Astrocyte of the cerebellum (primary cell): ENCODE data around the gene ULK4.

ENCODE experiments used
- DNase-seq: peaks from one replicate; pipeline ENCODE4 v3.0.0-alpha.2; 2011; ENCODE audit warnings: low read depth
- H3K4me3 ChIP-seq: 2 replicates; pipeline ENCODE4 v1.5.1; 2011; ENCODE audit warnings: mild to moderate bottlenecking, low read depth, low read length, moderate library complexity
- CTCF ChIP-seq: IDR thresholded peaks from 2 replicates; pipeline ENCODE4 v1.5.1; 2012; ENCODE audit warnings: low read length, low read depth, moderate library complexity, mild to moderate bottlenecking; ENCODE audit errors: missing control alignments
- in situ Hi-C: cut with HindIII; loops from 2 replicates; pipeline ENCODE4 v1.10.0; 2017; ENCODE audit warnings: low sequenced_read_pairs

The ULK4 gene

GRCh38 chr3:41362638-41363559, 599.0 kb downstream of the ULK4 start:
- in situ Hi-C loops, result no loop called here
- no peak overlapping the region for H3K4me3 ChIP-seq
- no peak for DNase-seq
- TF ChIP-seq CTCF, result no peak

- in situ Hi-C loops, result no loop called here
- DNase-seq, result no peak
- no peak overlapping the region for H3K4me3 ChIP-seq
- TF ChIP-seq CTCF, result no peak
Observed at GRCh38 chr3:41357271-41357670, 604.6 kb downstream of the ULK4 start.

- no peak for TF ChIP-seq CTCF
- no peak for DNase-seq
- no peak overlapping the region for H3K4me3 ChIP-seq
- in situ Hi-C loops, result no loop called here
Observed at GRCh38 chr3:41356775-41357174, 605.1 kb downstream of the ULK4 start.

- no peak overlapping the region for H3K4me3 ChIP-seq
- DNase-seq, result no peak
- in situ Hi-C loops, result no loop called here
- TF ChIP-seq CTCF, result no peak
Observed at GRCh38 chr3:41352510-41352909, 609.4 kb downstream of the ULK4 start.

GRCh38 chr3:41350441-41350840, 611.5 kb downstream of the ULK4 start:
- no peak for DNase-seq
- in situ Hi-C loops, result no loop called here
- H3K4me3 ChIP-seq, result no peak overlapping the region
- no peak for TF ChIP-seq CTCF

- no peak for TF ChIP-seq CTCF
- no peak for DNase-seq
- in situ Hi-C loops, result no loop called here
- H3K4me3 ChIP-seq, result no peak overlapping the region
Observed at GRCh38 chr3:41348401-41348800, 613.5 kb downstream of the ULK4 start.
